Anterior cingulate cortex (tissue), 58 donors: ENCODE results near the gene EN1.

Experiments
- DNase-seq, 58 donors: peaks; one replicate each; lab custom pipeline; 2025; lab: John Stamatoyannopoulos, UW

Gene EN1

DNA sequence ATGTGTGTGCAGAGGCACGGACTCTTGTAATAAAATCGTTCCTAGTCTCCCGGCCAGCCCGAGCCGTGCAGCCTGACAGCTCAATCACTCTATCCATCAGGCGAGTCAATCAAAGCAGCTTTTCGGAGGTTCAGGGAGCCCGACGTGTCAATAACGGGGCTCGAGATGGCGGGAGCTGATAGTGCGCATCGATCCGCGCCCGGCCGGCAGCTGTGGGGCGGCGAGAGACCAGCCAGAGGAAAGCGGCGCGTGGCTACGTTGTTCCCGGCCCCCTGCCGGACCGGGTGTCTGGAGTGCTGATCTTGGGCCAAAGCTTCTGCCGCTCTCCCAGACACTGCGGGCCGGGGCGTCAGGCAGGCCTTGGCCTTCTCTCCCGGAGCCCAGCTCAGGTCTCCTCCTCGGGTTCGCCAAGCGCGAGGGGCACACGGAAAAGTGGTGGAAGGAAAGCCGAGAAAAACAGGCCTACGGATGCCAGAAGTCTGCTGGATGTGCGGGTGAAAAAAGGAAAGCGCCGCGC is 2.4 kb downstream of the EN1 start:
- DNase-seq: no peak

DNA sequence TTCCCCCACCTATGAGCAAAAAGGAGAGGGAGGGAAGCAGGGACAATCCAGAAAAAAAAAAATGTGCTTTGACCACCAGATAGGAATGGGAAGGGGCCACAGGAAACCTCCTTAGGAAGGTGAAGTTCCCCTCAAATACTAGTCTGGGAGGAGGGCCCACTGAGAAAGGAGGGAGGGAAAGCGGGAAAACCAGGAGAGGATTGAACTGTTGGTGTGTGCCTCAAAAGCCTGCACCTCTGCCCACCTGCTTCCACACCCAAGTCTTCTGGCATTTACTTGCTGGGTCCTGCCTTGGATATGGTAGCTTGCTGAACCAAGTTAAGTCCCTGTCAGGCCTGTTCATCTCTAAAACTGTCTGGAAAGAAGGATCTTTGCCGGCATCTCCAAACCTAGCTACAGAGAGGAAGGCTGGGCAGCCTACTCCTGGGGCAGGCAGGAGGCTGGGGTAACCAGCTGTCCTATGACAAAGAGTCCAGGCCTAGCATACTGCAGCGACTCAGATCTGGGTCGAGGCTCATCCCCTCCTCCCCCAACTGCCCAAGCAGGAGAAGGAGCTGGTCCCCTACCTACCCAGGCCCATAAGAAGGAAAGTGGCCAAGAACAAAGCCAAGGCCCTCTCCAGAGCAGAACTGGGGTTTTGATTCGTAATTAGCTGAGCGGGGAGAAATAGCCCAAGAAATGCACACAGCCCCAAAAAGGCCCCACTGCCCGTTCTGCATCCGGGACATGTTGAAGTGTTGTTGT is 3.0 kb downstream of the EN1 start:
- no peak for DNase-seq

DNA sequence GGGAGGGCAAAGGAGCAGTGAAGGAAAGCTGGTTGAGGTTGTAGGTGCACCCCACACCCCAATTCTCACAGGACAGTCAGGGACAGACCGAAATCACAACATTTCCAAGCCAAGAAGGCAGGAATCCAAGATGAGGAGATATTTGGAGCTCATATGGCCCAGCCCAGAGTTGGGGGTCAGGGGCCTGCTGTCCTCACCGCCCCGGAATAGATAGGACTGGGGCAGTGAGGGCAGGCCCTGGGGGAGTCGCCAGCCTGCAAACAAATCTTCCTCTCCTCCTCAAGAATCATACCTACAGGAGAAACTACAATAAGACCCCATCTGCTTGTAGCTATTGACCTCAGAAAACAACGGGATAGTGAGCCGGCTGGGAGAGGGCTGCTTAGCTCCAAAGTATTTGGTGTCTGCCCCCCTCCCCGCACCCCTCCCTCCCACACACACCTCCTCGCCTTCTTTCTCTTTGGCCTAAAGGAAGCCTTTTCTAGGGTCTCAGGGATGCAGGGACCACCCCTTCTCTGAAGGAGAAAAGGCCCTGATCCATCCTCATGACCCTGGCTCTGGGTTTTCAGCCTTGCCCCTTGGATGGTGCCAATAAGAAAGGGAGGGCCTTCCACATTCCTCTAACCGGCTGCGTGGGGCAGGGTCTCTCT is 3.8 kb downstream of the EN1 start:
- DNase-seq: no peak

DNA sequence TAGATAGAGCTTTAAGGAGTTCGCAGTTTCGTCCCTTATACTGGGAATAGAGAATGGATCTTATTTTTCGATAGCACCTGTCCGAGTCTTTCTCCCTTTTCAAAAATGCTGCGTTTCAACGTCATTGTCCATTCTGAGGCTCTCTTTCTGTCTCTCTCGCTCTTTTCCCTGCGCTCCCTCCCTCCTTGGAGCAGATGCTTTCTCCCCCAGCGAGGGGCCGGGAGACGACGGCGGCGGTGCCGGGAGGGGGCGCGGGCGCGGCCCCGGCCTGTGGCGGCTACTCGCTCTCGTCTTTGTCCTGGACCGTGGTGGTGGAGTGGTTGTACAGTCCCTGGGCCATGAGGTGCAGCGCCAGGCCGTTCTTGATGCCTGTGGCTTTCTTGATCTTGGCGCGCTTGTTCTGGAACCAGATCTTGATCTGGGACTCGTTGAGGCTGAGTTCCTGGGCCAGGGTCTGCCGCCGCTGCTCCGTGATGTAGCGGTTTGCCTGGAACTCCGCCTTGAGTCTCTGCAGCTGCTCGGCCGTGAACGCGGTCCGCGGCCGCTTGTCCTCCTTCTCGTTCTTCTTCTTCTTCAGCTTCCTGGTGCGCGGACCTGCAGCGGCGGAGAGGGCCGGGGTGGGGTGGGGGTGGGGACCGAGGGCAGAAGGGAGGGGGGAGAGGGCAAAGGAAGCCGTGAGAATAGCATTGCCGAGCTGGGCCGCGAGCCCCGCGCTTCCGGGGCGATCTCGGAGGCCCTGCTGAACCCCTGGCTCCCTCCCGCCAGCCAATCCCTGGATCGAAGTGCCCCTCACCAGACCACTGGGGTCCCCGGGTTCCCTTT is 4.6 kb downstream of the EN1 start:
- DNase-seq: no peak

DNA sequence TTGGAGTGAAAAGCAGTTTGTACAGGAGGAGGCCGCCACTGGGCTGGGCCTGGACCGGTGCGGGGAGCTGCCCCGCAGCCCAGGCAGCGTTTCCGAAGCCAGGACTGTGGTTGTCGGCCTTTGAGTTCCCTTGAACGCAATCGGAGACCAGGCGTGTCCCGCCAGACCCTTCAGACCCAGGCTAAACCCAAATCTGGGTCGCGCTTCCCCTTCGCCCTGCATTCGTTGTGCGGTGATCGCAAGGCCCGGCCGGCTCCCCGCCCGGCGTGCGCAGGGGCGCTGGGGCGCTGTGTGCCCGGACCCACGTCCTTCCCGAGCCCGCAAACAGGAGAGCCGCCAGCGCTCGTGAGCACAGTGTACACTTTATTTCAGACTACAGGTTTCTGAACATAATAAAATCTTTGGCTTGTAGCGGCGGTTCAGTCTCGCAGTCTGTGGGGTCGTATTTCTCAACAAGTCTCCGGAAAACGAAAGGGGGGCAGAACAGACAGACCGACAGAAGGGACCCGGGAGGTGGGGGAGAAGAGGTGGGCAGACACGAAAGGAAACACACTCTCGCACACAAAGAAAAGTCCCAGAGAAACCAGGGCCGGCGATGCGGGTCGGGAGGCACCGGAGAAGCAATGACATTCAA is 5.5 kb downstream of the EN1 start:
- DNase-seq: no peak

DNA sequence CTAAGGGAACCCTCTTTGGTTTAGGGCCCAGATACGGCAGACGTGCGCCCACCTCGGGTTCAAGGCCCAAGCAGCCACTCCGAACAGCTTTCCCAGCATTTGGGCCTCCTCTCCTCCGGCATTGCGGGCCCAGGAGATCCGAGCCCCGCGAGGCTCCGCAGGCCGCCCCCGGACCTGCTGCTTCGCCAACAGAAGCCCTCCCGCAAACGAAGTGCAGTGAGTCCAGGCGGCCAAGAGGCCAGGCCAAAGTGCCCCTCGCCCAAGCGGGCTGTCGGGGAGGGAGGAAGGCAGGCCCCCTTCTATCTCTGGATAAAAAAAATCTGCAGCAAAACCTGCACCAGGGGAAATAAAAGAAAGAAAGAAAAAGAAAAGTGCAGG is 6.0 kb downstream of the EN1 start:
- DNase-seq: no peak

DNA sequence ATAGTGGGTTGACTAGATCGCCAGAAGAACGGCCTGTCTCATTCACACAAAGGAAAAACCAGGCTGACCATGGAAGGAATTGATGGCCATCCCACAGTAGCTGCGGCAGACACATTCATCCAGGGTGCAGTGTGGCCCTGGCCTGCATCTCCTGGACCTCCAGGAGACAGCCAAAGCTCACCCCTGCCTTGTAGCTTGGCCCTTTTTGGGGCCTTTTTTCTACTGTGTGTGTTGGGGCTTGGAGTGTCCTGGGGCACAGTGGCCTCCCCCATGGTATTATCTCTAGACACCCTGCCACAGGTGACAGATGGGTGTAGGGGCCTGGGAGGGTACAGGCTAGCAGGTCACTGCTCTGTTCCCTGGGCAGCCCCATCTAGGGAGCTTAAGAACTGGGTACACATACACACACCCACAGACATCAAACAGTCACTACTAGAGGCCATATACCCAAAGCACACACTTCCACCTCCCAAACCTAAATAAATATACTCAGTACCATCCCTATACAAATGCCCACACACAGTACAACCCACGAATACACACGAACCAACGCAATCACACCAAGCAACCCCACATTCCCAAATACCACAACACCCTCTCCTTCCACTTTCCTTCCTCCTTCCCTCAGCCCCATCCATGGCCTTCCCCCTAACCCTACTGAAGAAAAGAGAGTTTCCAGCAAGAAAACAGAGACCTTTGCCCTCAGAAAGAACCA is 8.6 kb downstream of the EN1 start:
- DNase-seq: no peak

DNA sequence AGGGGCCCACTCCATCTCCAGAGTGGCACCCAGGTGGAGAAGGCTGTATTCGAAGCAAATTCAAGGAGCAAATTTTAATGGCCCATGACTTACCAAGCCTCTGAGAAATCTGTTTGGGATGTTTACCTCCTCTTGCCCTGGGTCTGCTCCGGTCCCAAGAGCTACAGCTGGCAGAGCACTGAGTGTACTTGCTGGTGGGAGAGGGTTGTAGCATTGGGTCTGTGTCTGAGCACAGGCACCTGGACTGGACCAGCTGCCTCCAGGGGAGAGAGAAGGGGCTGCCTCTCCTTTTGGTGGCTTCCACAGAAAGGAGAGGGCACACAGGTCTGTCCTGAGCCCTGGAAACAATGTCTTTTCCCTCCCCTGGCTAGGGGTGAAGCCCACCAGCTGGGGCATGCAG is 9.8 kb downstream of the EN1 start:
- DNase-seq: no peak

DNA sequence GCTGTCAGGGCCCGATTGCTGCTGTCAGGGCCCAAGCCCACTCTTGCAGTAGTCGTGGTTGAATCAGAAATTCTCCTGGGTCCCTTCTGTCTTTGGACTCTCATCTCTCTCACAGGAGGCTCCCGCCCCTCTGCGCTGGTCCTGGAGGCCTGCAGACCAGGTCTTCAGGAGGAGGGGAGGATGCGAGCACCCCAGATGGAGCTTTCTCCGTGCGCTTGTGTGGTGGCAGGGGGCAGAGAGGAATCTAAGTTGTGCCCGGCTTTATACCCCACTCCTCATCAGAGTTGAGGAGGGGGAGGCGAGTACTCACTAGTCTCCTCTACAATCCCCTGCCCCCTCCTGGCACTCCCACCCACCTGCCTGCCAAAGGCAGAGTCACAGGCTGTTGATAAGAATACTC is 10.4 kb downstream of the EN1 start:
- no peak for DNase-seq

DNA sequence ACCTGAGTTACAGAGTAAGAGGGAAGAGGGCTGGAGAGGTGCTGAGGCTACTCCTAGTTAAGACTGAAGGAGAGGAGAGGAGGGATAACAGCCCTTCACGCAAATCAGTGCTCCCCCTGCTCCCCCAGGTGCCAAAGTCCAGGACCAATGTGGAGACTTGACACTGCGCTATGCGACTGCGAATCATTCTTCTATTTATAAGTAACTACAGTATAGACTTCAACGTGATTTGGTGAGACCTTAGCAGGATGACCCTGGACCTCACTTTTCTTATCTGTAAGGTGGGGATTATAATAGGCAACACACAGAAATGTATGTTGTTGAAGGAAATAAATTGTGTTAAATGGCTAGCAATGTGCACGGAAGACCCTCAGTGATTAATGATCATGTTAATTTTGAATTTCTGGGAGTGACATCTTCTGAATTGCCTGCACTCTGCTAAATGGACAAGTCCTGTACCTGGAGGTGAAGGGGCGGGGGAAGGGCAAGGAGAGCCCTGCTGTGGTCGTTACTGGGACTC is 11.0 kb downstream of the EN1 start:
- no peak for DNase-seq

DNA sequence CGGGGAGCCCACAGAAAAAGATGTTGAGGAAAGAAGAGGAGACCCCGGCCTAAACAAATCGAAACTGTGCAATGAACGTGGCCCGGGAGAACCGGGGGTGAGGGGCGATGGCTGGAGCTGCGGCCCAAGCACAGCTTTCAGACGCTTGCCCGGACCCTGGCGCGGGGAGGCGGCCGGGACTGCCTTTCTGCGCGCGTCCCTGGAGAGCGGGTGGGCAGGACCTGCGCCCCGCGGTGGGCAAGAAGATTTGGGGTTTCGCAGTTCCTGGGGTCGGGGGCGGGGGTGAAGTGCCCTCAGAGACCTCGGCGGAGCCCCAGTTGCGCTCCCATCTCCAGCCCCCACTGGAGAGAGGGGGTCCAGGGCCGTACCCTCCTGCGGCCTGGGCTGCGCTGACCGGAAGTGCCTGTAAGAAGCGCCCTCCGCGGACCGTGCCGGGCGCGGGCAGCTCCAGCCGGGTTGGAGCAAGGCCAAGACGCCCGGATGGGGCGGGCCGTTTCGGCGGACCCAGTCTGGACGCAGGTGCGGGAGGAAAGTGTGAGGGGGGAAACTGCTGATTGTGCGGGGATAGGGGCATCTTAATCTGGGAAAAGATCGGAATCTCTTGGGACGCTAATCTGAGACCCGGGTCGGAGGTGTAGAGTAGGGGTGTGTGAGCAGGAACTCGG is 11.6 kb downstream of the EN1 start:
- no peak for DNase-seq

DNA sequence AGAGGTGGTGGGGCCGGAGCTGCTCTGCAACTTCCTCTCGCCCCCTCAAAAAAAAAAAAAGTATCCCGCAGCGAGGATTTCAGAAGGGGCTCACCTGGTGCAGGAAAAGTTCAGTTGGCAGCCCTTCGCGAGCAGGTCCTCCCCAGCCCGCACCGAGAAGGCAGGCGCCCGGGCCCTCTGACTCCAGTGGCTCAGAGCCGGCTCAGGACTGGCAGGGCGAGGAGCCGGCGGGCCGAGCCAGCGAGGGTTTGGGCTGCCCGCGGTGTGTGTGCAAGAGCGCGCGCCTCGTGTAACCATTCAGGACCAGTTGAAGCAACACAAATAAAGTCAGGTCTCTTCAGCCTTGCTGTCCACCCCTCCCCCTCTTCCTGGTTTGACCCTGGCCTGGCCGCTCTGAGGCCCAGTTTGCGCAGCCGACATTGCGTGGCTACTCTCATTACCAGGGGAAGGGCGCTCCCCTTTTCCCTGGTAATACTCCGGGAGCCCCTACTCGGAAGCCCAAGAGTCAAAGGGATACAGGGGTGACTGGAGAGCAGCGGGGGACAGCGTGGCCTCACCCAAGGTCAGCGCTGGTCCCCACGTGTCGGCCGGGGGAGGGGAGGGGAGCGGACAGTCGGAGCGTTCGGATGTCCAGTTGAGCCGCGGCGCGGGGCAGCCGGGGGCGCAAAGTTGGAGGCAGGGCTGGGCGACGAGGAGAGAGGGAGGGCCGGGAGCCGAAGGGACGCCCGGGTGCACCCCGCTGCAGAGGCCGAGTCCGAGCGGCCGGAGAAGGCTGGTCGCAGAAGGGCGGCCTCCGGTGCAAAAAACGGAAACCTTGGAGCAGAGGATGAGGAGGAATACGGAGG is 12.3 kb downstream of the EN1 start:
- no peak for DNase-seq

DNA sequence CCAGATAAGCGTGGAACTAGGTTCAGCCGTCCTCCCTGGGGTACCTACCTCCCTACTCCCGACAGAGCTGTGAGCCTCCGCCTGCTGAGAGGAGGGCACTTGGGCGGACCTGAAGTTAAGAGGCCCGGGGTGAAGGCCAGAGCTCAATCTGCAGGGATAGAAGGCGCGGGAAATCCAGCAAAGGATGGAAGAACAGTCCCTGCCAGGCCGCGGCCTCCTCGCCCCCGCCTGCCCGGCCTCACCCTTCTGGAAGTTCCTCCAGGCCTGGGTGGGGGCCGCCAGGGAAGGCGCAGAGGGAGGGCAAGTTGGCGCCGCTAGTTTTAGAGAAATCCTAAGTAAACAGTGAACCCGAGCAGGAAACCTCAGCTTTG is 13.0 kb downstream of the EN1 start:
- no peak for DNase-seq

DNA sequence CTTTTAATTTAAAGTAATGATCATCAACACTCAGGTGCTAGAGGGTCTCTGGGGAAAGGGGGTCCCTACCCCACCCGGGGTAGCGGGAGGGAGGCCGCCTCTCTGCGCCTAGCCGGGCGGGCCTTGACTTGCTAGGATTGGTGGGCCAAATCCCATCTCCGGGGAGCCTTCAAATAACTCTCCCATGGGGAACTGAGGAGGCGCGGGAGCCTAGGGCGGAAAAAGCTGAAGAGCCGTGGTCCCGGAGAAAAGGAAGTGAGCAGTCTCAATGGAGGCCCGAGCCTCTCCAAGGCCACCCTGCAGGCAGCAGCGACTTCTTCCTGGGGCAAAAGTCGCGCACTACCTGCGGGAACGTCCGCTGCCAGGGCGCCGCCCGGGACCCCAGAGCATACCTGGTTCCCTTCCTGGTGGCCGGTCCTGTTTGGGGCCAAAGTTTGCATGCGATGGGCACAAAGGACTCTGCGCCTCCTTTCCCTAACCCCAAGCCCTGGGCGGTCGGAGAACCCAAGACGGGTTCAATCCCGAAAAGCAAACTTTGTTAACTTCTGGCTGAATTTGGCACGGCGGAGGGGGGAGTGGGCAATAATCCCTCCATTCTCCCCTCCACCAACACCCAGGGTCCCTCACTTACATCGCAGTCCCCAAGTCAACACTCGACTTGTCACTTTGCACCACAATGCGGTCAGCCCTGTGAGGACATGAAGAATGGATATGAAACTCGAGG is 13.6 kb downstream of the EN1 start:
- no peak for DNase-seq

DNA sequence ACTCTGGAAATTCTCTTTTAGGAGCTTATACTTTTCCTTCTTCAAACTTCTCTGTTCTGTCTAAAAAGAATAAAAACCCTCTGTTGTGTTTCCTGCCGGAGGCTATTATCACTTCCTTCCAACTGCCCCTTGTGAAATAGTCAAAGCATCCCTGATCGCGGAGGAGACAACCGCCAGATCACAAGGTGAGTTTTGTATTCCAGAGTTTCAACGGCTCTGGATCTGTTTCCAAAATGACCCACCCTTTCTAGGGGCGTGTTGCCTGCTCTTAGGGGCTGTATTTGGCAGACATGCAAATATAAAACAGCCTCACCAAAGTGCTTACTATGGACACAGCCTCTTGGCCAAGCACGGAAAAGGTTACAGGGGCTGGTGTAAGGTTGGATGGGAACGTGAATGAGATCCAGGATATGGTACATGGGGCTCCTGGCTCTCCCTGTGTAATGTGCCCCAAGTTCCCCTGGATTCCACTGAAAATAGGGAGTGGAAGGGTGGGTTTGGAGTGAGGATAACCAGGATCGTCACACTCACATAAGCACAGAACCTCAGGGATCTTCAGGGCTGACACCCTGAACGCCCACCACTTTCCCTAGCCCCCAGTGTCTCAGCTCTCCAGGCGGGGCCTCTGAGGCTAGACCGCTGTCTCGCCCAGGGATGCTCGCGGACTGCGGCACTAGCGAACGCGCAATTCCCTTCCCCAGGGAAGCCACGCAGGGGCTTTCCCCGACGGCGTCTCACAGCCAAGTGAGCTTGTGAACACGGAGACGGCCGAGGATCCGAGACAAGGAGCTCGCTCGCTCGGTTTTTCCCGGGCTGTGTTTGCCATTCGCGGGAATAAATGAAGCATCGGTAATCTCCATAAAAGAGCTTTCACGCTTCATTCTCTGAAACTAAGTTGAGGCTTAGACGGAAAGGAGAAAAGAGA is 14.4 kb downstream of the EN1 start:
- no peak for DNase-seq

DNA sequence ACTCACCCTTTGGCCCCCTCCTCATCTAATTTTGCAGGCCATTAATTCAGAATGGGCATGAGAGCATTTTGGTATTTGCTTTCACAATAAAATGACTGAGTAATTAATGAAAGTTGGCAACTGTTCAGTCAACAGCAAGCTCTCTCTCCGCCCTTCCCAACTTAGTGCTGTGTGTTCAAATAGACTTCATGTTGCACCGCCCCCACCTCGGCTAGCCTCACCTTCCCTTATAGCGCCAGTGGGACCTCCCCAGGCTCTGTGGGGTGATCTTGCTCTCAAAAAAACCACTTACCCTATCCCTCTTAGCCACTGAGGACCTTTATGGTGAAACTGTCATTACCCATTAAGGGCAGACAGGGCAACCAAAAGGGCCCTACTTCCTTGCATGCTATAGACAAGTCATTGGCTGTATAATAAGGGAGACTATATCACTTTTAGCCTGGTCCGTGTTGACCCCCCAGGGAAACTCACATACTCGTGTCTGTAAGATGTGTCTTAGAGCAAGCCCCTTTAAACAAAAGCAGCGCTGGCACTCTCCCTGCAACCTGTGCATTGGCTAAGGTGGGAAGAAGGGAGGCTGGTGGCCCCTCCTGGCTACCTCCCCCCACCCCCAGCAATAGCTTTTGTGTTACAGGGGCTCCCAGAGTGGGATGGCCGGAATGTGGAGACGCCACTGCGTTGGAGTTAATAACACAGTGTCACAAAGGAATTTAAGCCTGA is 15.2 kb downstream of the EN1 start:
- DNase-seq: no peak
